Osteoblast (primary cell): ENCODE data around the gene GPR108. TPM values are rescaled to one million over a fixed set of nuclear protein-coding genes. Genes with fewer than 3 reads are reported as not detected.
"Not testable (repeated sequence)": the region's sequence is repeated elsewhere in the genome, so short reads cannot be mapped to it uniquely, and the experiment has no call there.

Source experiments
- DNase-seq: peaks from one replicate; pipeline ENCODE4 v3.0.0; 2011; ENCODE audit warnings: low spot score, mixed read lengths; ENCODE audit not compliant: insufficient read length; ENCODE audit errors: missing footprints
- H2AFZ ChIP-seq: 2 replicates; pipeline ENCODE4 v1.6.0; 2011; ENCODE audit warnings: mild to moderate bottlenecking, low read length
- H3K27ac ChIP-seq: 2 replicates; pipeline ENCODE4 v1.5.1; 2011; ENCODE audit warnings: mild to moderate bottlenecking, low read depth, low read length, moderate library complexity
- H3K27me3 ChIP-seq: 2 replicates; pipeline ENCODE4 v1.6.0; 2012; ENCODE audit warnings: mild to moderate bottlenecking, control low read depth, inconsistent platforms, low read length, moderate library complexity; ENCODE audit not compliant: insufficient read depth
- H3K36me3 ChIP-seq: 2 replicates; pipeline ENCODE4 v1.5.1; 2011; ENCODE audit warnings: mild to moderate bottlenecking, low read length, control low read depth, moderate library complexity; ENCODE audit not compliant: insufficient read depth
- H3K4me1 ChIP-seq: 2 replicates; pipeline ENCODE4 v1.5.1; 2011; ENCODE audit warnings: mild to moderate bottlenecking, low read length, control low read depth, moderate library complexity; ENCODE audit not compliant: insufficient read depth
- H3K4me2 ChIP-seq: 2 replicates; pipeline ENCODE4 v1.6.0; 2011; ENCODE audit warnings: mild to moderate bottlenecking, low read length; ENCODE audit not compliant: insufficient read depth
- H3K4me3 ChIP-seq: fragments of 200-600 bp; sonication (generic); 3 replicates; pipeline ENCODE4 v1.5.1; 2012; ENCODE audit warnings: mild to moderate bottlenecking, low read length, inconsistent platforms; ENCODE audit not compliant: insufficient read depth
- H3K79me2 ChIP-seq: 2 replicates; pipeline ENCODE4 v1.6.0; 2012; ENCODE audit warnings: mild to moderate bottlenecking, low read length, control low read depth, inconsistent platforms; ENCODE audit not compliant: insufficient read depth
- H3K9me3 ChIP-seq: 2 replicates; pipeline ENCODE4 v1.5.1; 2011; ENCODE audit warnings: low read depth, low read length, control low read depth
- H4K20me1 ChIP-seq: 2 replicates; pipeline ENCODE4 v1.6.0; 2012; ENCODE audit warnings: mild to moderate bottlenecking, low read length, control low read depth; ENCODE audit not compliant: insufficient read depth
- CTCF ChIP-seq: IDR thresholded peaks from 2 replicates; pipeline ENCODE4 v1.5.1; 2011; ENCODE audit warnings: mild to moderate bottlenecking, low read depth, low read length, moderate library complexity; ENCODE audit errors: extremely low read depth
- total RNA-seq: library from RNA; depleted of rRNA; stranded (reverse); fragments of >200 nt; gene quantifications from 2 replicates; pipeline ENCODE4 v1.2.3, GENCODE V29; 2012

GPR108 gene
- total RNA-seq, 1 donor = 42.3 TPM

- Histone ChIP-seq H3K9me3 (no peaks in the 10 kb centered on the region), H3K4me1 (peaks cover 5% of the 10 kb centered on the region), H4K20me1 (peaks cover 3% of the 10 kb centered on the region), H3K79me2 (no peaks in the 10 kb centered on the region), H2AFZ (no peak overlapping the region), H3K36me3 (peaks cover 36% of the 10 kb centered on the region), H3K4me3 (peak overlapping the region; percentile 62), H3K27me3 (no peaks in the 10 kb centered on the region), H3K4me2 (peak overlapping the region; percentile 81), H3K27ac (no peak overlapping the region)
- TF ChIP-seq CTCF = no peak
- peak; percentile 74 for DNase-seq
Observed at GRCh38 chr19:6752256-6753177, 15.1 kb upstream of the GPR108 start.

- Histone ChIP-seq H3K27ac (no peak overlapping the region), H3K79me2 (no peaks in the 10 kb centered on the region), H3K4me2 (no peak overlapping the region), H4K20me1 (peaks cover 4% of the 10 kb centered on the region), H3K36me3 (peaks cover 49% of the 10 kb centered on the region), H3K4me1 (peaks cover 5% of the 10 kb centered on the region), H3K9me3 (no peaks in the 10 kb centered on the region), H3K4me3 (no peak overlapping the region), H3K27me3 (no peaks in the 10 kb centered on the region), H2AFZ (no peak overlapping the region)
- no peak for TF ChIP-seq CTCF
- DNase-seq = peak; percentile 39
Observed at GRCh38 chr19:6751189-6751588, 13.8 kb upstream of the GPR108 start.

GRCh38 chr19:6750062-6750461 lies 12.7 kb upstream of the GPR108 start:
- Histone ChIP-seq H3K4me1 (peaks cover 9% of the 10 kb centered on the region), H3K27me3 (no peaks in the 10 kb centered on the region), H4K20me1 (peaks cover 6% of the 10 kb centered on the region), H3K9me3 (no peaks in the 10 kb centered on the region), H3K36me3 (peaks cover 52% of the 10 kb centered on the region), H3K4me2 (no peak overlapping the region), H3K27ac (no peak overlapping the region), H2AFZ (no peak overlapping the region), H3K4me3 (no peak overlapping the region), H3K79me2 (no peaks in the 10 kb centered on the region)
- TF ChIP-seq CTCF = no peak
- no peak for DNase-seq

- not testable (repeated sequence) for H3K27ac ChIP-seq, H3K4me3 ChIP-seq, DNase-seq, H4K20me1 ChIP-seq, H2AFZ ChIP-seq, H3K79me2 ChIP-seq, H3K9me3 ChIP-seq, H3K27me3 ChIP-seq, H3K4me2 ChIP-seq
- Histone ChIP-seq H3K36me3 (peaks cover 56% of the 10 kb centered on the region), H3K4me1 (peaks cover 22% of the 10 kb centered on the region)
Observed at GRCh38 chr19:6748543-6748942, 11.2 kb upstream of the GPR108 start.
